H4 (cell line): Measurements from ENCODE around the gene BRD3OS. TPM values are rescaled to one million over a fixed set of nuclear protein-coding genes. Genes with fewer than 3 reads are reported as not detected.

Experiments
- DNase-seq: peaks from one replicate; pipeline ENCODE4 v3.0.0-alpha.2; 2015; ENCODE audit warnings: low spot score
- total RNA-seq: library from RNA; depleted of rRNA; stranded (reverse); fragments of >200 nt; shearing (Covaris generic); gene quantifications from 2 replicates; pipeline ENCODE4 v1.2.3, GENCODE V29; 2014

BRD3OS gene
- total RNA-seq, 1 experiment from 2014 or later = 23.1 TPM

GRCh38 chr9:134052491-134052890, 27.2 kb downstream of the BRD3OS start:
- DNase-seq = no peak

GRCh38 chr9:134052941-134053340, 27.7 kb downstream of the BRD3OS start:
- DNase-seq = no peak

GRCh38 chr9:134053401-134053871, 28.2 kb downstream of the BRD3OS start:
- no peak for DNase-seq

- no peak for DNase-seq
Observed at GRCh38 chr9:134053941-134054761, 28.9 kb downstream of the BRD3OS start.

- DNase-seq = no peak
Observed at GRCh38 chr9:134054891-134055811, 29.9 kb downstream of the BRD3OS start.

- peak; percentile 77 for DNase-seq
Observed at GRCh38 chr9:134055981-134056461, 30.7 kb downstream of the BRD3OS start.

GRCh38 chr9:134056483-134057306, 31.4 kb downstream of the BRD3OS start:
- DNase-seq = no peak

- DNase-seq = no peak
Observed at GRCh38 chr9:134057307-134057657, 32.0 kb downstream of the BRD3OS start.

GRCh38 chr9:134057751-134058701, 32.7 kb downstream of the BRD3OS start:
- DNase-seq = no peak

GRCh38 chr9:134058716-134059115, 33.4 kb downstream of the BRD3OS start:
- no peak for DNase-seq

GRCh38 chr9:134059188-134059641, 33.9 kb downstream of the BRD3OS start:
- no peak for DNase-seq

- DNase-seq = no peak
Observed at GRCh38 chr9:134059661-134060395, 34.5 kb downstream of the BRD3OS start.

GRCh38 chr9:134060546-134060945, 35.3 kb downstream of the BRD3OS start:
- DNase-seq = no peak

- DNase-seq = no peak
Observed at GRCh38 chr9:134061019-134061687, 35.9 kb downstream of the BRD3OS start.

GRCh38 chr9:134061688-134062371, 36.5 kb downstream of the BRD3OS start:
- no peak for DNase-seq

GRCh38 chr9:134062461-134063087, 37.3 kb downstream of the BRD3OS start:
- no peak for DNase-seq

- DNase-seq = no peak
Observed at GRCh38 chr9:134063088-134063570, 37.8 kb downstream of the BRD3OS start.
